Hepatocyte (in vitro differentiated cells): ENCODE results near the gene HEBP2.

Source experiments
- EZH2 ChIP-seq: fragments of 200-600 bp; sonication (generic); IDR thresholded peaks from 2 replicates; pipeline ENCODE4 v1.6.1; 2016; ENCODE audit warnings: antibody characterized with exemption, mild to moderate bottlenecking, borderline replicate concordance
- EZH2phosphoT487 ChIP-seq: fragments of 200-600 bp; sonication (generic); IDR thresholded peaks from one replicate; pipeline ENCODE4 v1.6.1; 2018; ENCODE audit warnings: antibody characterized with exemption, mild to moderate bottlenecking, low read depth, moderate library complexity; ENCODE audit not compliant: unreplicated experiment, severe bottlenecking

GRCh38 chr6:138377042-138377441, 27.0 kb upstream of the HEBP2 start:
- TF ChIP-seq EZH2phosphoT487 (no peak), EZH2 (no peak)
